Peyer's patch (tissue), 4 donors: ENCODE measurements around the gene MARCHF4. TPM values are rescaled to one million over a fixed set of nuclear protein-coding genes. Genes with fewer than 3 reads are reported as not detected.

Source experiments
- DNase-seq, 3 donors: peaks; one replicate each; pipeline ENCODE4 v3.0.0-alpha.2; 2017 to 2019
- H3K27ac ChIP-seq, 4 donors: fragments of 200-600 bp; sonication (generic); one replicate each; pipeline ENCODE4 v1.5.1; 2016 to 2019
- H3K27me3 ChIP-seq, 2 donors: fragments of 200-600 bp; sonication (generic); one replicate each; pipeline ENCODE4 v1.5.1; 2019
- H3K36me3 ChIP-seq, 3 donors: fragments of 200-600 bp; sonication (generic); one replicate each; pipeline ENCODE4 v1.5.1; 2016 to 2019
- H3K4me1 ChIP-seq, 4 donors: fragments of 200-600 bp; sonication (generic); one replicate each; pipeline ENCODE4 v1.5.1; 2016 to 2019
- H3K4me3 ChIP-seq, 4 donors: fragments of 200-600 bp; sonication (generic); 1 replicate in 3 of 4; 2 replicates in 1 of 4; pipeline ENCODE4 v1.5.1; 2016 to 2019; ENCODE audit warnings: mild to moderate bottlenecking in 1 of 4
- H3K9me3 ChIP-seq, 4 donors: fragments of 200-600 bp; sonication (generic); one replicate each; pipeline ENCODE4 v1.5.1; 2016 to 2019; ENCODE audit warnings: mild to moderate bottlenecking in 1 of 4
- POLR2A ChIP-seq, 2 donors: fragments of 450-650 bp; IDR thresholded peaks; one replicate each; pipeline ENCODE4 v1.5.1; 2017; ENCODE audit warnings: antibody characterized with exemption in 2 of 2, mild to moderate bottlenecking in 2 of 2, moderate library complexity in 2 of 2
- small RNA-seq, 2 donors: library from RNA; depleted of rRNA; stranded (forward); fragments of <200 nt; gene quantifications; one replicate each; pipeline ENCODE3, GENCODE V24; 2016
- total RNA-seq, 4 donors: library from RNA; depleted of rRNA; stranded (reverse); fragments of >200 nt; gene quantifications; one replicate each; pipeline ENCODE4 v1.1.0, GENCODE V29; 2016
- TF ChIP-seq, protein P1 (sequence below), 6 experiments: fragments of 450-650 bp in 4 of 6; fragments of 200-600 bp in 2 of 6; sonication (generic) in 1 of 6; IDR thresholded peaks; one replicate each; pipeline ENCODE4 v1.5.1; 2017 to 2019; ENCODE audit warnings: antibody characterized with exemption in 6 of 6, mild to moderate bottlenecking in 3 of 6, moderate library complexity in 1 of 6

MARCHF4 gene
- total RNA-seq, 4 donors from 2014 or later, result 0.35 TPM; not detected in 3

DNA sequence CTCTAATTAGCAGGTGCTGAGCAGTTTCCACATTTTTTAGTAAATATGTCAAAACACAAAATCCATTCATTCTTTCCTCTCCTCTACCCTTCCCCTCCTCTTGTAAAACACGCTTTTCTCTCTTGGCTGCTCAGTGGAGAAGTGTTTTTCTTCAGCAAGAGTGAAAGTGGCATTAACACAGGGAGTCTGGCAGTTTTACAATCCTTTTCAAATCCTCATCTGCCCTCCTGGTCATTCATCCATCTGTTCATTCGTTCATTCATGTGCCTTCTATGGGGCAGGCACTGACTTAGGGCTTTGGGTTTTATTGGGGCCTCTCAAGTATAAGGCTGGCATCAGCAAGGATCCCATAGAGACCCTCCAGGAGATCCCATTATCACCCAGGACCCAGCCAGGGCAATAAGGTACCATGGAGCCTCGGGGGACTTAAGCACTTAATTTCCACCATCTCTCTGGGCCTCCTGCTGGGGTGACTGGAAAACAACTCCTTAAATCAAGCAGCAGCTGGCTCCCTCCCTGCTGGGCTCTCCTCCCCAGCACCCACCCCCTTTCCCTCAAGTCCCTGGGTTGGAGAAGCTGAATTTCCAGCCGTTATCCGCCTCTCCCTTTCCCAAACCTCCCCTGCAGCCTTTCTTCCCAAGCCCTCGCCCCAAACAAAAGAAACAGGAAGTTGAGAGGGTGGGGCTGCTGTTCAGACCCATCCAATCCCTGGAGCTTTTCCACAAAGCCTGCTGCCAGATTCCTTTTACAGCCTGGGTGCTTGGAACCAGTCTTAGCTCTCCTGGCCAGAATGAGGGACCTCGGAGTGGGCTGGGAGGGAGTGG lies 32.6 kb downstream of the MARCHF4 start:
- H3K36me3 ChIP-seq, result no peaks in the 10 kb centered on the region
- H3K27ac ChIP-seq, result no peak overlapping the region
- H3K9me3 ChIP-seq, result no peaks in the 10 kb centered on the region
- no peak for DNase-seq
- H3K27me3 ChIP-seq, result no peaks in the 10 kb centered on the region
- H3K4me1 ChIP-seq, result no peaks in the 10 kb centered on the region
- no peak overlapping the region for H3K4me3 ChIP-seq
- TF ChIP-seq POLR2A (IDR thresholded peaks at IDR 0.05), result no peak
- TF ChIP-seq, protein P1, sequence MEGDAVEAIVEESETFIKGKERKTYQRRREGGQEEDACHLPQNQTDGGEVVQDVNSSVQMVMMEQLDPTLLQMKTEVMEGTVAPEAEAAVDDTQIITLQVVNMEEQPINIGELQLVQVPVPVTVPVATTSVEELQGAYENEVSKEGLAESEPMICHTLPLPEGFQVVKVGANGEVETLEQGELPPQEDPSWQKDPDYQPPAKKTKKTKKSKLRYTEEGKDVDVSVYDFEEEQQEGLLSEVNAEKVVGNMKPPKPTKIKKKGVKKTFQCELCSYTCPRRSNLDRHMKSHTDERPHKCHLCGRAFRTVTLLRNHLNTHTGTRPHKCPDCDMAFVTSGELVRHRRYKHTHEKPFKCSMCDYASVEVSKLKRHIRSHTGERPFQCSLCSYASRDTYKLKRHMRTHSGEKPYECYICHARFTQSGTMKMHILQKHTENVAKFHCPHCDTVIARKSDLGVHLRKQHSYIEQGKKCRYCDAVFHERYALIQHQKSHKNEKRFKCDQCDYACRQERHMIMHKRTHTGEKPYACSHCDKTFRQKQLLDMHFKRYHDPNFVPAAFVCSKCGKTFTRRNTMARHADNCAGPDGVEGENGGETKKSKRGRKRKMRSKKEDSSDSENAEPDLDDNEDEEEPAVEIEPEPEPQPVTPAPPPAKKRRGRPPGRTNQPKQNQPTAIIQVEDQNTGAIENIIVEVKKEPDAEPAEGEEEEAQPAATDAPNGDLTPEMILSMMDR (IDR thresholded peaks at IDR 0.05), result no peak

- Histone ChIP-seq H3K4me1 (no peaks in the 10 kb centered on the region), H3K4me3 (no peak overlapping the region), H3K9me3 (no peaks in the 10 kb centered on the region), H3K27ac (no peak overlapping the region), H3K27me3 (no peaks in the 10 kb centered on the region), H3K36me3 (no peaks in the 10 kb centered on the region)
- DNase-seq, result no peak
- TF ChIP-seq, protein P1 (IDR thresholded peaks at IDR 0.05), result no peak
- TF ChIP-seq POLR2A (IDR thresholded peaks at IDR 0.05), result no peak
Measured at GRCh38 chr2:216335252-216335651, 37.0 kb downstream of the MARCHF4 start.

DNA sequence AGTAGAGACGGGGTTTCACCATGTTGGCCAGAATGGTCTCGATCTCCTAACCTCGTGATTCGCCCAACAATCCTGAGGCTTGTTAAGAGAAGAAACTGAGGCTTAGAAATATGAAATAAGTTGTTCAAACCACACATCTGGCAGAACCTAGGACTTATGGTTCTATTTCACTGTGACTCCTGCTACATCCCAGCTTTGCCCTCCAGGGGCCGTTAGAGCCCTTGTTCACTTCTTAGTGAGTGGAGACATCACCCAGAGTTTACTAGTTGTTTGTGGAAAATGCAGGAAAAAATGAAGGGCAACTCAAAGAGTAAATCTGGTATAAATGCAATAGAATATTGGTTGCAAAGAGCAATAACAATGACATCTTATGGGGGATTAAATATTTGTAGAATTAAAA lies 43.9 kb downstream of the MARCHF4 start:
- DNase-seq, result no peak

DNA sequence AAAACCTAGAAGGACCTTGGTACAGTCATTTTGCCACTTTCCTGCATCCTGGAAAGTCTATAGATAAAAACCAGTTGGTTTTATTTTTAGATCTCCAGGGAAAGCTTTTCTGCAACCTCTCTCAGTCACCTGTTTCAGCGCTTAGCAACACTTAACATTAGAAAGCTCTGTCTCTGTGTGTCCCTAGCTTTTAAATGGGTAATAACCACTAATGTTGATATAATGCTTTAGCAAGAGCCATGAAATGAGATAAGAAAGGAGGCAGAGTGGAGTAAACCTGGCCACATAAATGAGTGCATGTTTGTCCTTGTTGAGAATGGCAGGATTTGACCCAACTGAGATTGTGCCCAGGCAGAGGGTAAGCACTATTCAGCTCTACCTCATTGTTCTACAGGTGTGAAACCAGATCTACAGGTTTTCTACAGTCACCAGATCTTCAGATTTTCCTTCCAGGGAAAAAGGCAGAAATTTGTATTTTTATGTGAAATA lies 44.8 kb downstream of the MARCHF4 start:
- no peak for DNase-seq
- Histone ChIP-seq H3K9me3 (no peaks in the 10 kb centered on the region), H3K27me3 (no peaks in the 10 kb centered on the region), H3K4me3 (no peak overlapping the region), H3K4me1 (no peaks in the 10 kb centered on the region), H3K27ac (no peak overlapping the region), H3K36me3 (no peaks in the 10 kb centered on the region)
- TF ChIP-seq, protein P1 (IDR thresholded peaks at IDR 0.05), result no peak
- no peak for TF ChIP-seq POLR2A (IDR thresholded peaks at IDR 0.05)

More for the DNA sequence above, 43.9 kb downstream of the MARCHF4 start:
- H3K9me3 ChIP-seq, result no peaks in the 10 kb centered on the region
- no peak for TF ChIP-seq POLR2A (IDR thresholded peaks at IDR 0.05)
- TF ChIP-seq, protein P1 (IDR thresholded peaks at IDR 0.05), result peak in 1 of 6 experiments; percentile 18
- H3K4me1 ChIP-seq, result no peaks in the 10 kb centered on the region
- no peaks in the 10 kb centered on the region for H3K27me3 ChIP-seq
- no peak overlapping the region for H3K4me3 ChIP-seq
- H3K36me3 ChIP-seq, result no peaks in the 10 kb centered on the region
- no peak overlapping the region for H3K27ac ChIP-seq

Small RNA genes lying within 50 kb of the gene (small RNA-seq; reads per million reads assigned to genes)
- 0 reads per million in 2 donors for gene RF00019

Other genes starting within 250 kb of the MARCHF4 start
- 10 to 100 TPM; 27.3 to 76.7 (median 34.4) TPM for gene SMARCAL1, start 40.0 kb upstream of the MARCHF4 start, total RNA-seq
- 1,000 to 10,000 TPM in 1 of 4 donors, 100 to 1,000 TPM in 3; 366 to 1,381 (median 655) TPM for gene RPL37A, start 126.4 kb upstream of the MARCHF4 start, total RNA-seq